Epithelial cell of esophagus (primary cell): Measurements from ENCODE around the gene TTC29.

Experiments used
- DNase-seq: peaks from one replicate; pipeline ENCODE4 v3.0.0; 2010; ENCODE audit warnings: low read depth
- H3K4me3 ChIP-seq: 2 replicates; pipeline ENCODE4 v1.5.1; 2011; ENCODE audit warnings: mild to moderate bottlenecking, low read length, control low read depth
- TF ChIP-seq, protein P1 (sequence below): IDR thresholded peaks from 2 replicates; pipeline ENCODE4 v1.5.1; 2011; ENCODE audit warnings: low read depth, mild to moderate bottlenecking, low read length, control low read depth, inconsistent platforms; ENCODE audit not compliant: insufficient read depth; ENCODE audit errors: missing control alignments

TTC29 gene

GRCh38 chr4:146943691-146944375 is 1.8 kb downstream of the TTC29 start:
- no peak overlapping the region for H3K4me3 ChIP-seq
- DNase-seq, result no peak
- TF ChIP-seq, protein P1, sequence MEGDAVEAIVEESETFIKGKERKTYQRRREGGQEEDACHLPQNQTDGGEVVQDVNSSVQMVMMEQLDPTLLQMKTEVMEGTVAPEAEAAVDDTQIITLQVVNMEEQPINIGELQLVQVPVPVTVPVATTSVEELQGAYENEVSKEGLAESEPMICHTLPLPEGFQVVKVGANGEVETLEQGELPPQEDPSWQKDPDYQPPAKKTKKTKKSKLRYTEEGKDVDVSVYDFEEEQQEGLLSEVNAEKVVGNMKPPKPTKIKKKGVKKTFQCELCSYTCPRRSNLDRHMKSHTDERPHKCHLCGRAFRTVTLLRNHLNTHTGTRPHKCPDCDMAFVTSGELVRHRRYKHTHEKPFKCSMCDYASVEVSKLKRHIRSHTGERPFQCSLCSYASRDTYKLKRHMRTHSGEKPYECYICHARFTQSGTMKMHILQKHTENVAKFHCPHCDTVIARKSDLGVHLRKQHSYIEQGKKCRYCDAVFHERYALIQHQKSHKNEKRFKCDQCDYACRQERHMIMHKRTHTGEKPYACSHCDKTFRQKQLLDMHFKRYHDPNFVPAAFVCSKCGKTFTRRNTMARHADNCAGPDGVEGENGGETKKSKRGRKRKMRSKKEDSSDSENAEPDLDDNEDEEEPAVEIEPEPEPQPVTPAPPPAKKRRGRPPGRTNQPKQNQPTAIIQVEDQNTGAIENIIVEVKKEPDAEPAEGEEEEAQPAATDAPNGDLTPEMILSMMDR, result no peak

- TF ChIP-seq, protein P1, result no peak
- no peak for DNase-seq
- no peak overlapping the region for H3K4me3 ChIP-seq
These were observed 13.5 kb downstream of the TTC29 start for GRCh38 chr4:146932116-146932515.

DNA sequence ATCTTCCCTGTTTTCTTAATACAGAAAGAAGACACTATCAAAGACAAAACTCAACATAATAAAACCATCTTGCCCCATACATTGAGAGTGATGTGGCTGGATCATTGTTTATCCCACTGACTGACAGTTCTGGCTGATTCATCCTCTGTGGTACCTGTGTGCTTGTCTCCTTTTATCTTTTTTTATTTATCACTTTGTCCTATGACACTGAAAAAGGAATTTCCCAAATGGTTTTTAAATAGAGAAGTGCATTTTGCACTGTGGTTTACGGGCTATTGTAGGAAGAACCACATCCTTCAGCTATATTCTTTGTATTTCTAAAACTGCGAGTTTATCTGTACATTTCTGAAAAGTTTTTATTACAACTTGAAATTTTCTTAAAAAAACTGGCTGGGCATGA is 15.0 kb downstream of the TTC29 start:
- no peak for DNase-seq
- TF ChIP-seq, protein P1, result no peak
- no peak overlapping the region for H3K4me3 ChIP-seq

GRCh38 chr4:146927695-146928094 is 18.0 kb downstream of the TTC29 start:
- no peak for DNase-seq
- H3K4me3 ChIP-seq, result no peak overlapping the region
- TF ChIP-seq, protein P1, result no peak

DNA sequence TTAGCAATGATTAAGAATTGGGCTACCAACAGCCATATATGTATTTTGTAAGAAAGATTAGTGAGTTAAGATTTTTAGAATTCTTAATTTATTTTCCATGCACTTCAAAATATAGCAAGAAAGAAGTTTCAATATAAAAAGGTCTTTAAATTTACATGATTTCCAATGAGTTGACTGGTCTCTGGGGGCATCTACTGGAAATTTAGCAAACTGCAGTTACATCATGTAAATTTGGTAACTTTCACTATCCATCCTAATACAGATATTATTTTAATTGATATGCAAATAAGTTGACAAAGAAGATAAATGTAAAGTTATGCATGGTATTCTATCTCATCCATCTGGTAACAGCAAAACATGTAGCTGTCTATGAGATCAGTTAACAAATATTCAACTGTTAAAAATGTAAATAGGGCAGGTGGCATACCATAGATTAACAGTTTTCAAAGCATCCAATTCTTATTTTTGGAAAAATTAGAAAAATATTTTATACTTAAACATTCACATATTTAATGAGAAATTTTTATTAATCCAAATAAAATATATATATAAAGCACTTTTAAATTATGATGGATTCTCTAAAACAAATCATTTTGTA is 29.1 kb downstream of the TTC29 start:
- no peak overlapping the region for H3K4me3 ChIP-seq
- peak; percentile 46 for DNase-seq
- TF ChIP-seq, protein P1, result peak; percentile 65

DNA sequence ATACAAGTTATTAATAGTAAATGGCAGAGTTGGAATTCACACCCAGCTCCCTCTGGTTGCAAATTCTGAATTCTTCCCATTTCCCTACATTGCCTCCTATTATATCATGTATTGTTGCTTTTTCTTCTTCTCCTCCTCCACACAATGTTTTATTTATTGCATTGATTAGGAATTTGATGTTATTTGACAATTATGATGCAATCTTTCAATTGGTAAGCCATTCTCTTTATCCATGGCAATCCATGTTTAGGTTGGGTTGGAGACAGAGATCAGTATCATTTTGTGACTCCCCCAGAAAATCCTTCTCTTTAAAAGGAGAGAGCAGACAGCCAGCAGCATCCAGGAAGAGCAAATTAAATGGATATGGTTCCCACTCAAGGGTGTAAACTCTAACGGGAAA is 30.5 kb downstream of the TTC29 start:
- H3K4me3 ChIP-seq, result no peak overlapping the region
- TF ChIP-seq, protein P1, result no peak
- no peak for DNase-seq

- DNase-seq, result no peak
- H3K4me3 ChIP-seq, result no peak overlapping the region
- TF ChIP-seq, protein P1, result no peak
These were observed 45.4 kb downstream of the TTC29 start for GRCh38 chr4:146900295-146900694.
